Loucy (cell line): ENCODE results near the gene BEST3.

ENCODE experiments used
- H2AFZ ChIP-seq: fragments of 200-600 bp; sonication (generic); 2 replicates; pipeline ENCODE4 v1.6.0; 2016; ENCODE audit warnings: antibody characterized with exemption, mild to moderate bottlenecking, low read length, moderate library complexity
- H3F3A ChIP-seq: fragments of 200-600 bp; 2 replicates; pipeline ENCODE4 v1.6.0; 2016; ENCODE audit warnings: antibody characterized with exemption, low read depth, mild to moderate bottlenecking
- H3K27me3 ChIP-seq: fragments of 200-600 bp; sonication (generic); 2 replicates; pipeline ENCODE4 v1.6.1; 2014; ENCODE audit warnings: low read length, mild to moderate bottlenecking; ENCODE audit not compliant: insufficient read depth, poor library complexity, severe bottlenecking
- H3K36me3 ChIP-seq: fragments of 200-600 bp; sonication (generic); 2 replicates; pipeline ENCODE4 v1.6.1; 2016; ENCODE audit warnings: low read length; ENCODE audit not compliant: insufficient read depth
- H3K4me1 ChIP-seq: fragments of 200-600 bp; sonication (generic); 2 replicates; pipeline ENCODE4 v1.5.1; 2014; ENCODE audit warnings: low read length, mild to moderate bottlenecking; ENCODE audit not compliant: insufficient read depth, poor library complexity, severe bottlenecking
- H3K4me2 ChIP-seq: fragments of 200-600 bp; sonication (generic); 2 replicates; pipeline ENCODE4 v1.6.0; 2014; ENCODE audit warnings: antibody characterized with exemption, low read length, low read depth, mild to moderate bottlenecking; ENCODE audit not compliant: poor library complexity, severe bottlenecking
- H3K4me3 ChIP-seq: fragments of 200-600 bp; sonication (generic); 2 replicates; pipeline ENCODE4 v1.5.1; 2014; ENCODE audit warnings: low read length, mild to moderate bottlenecking, mixed read lengths; ENCODE audit not compliant: poor library complexity, severe bottlenecking
- H3K79me2 ChIP-seq: fragments of 200-600 bp; sonication (generic); 2 replicates; pipeline ENCODE4 v1.6.1; 2014; ENCODE audit warnings: low read length; ENCODE audit not compliant: insufficient read depth
- H3K9ac ChIP-seq: fragments of 200-600 bp; sonication (generic); 2 replicates; pipeline ENCODE4 v1.6.0; 2014; ENCODE audit warnings: mild to moderate bottlenecking, low read depth, low read length, moderate library complexity; ENCODE audit not compliant: poor library complexity, severe bottlenecking
- H3K9me2 ChIP-seq: fragments of 200-600 bp; sonication (generic); replicated peaks from 2 replicates; pipeline ENCODE4 v1.6.1; 2016; ENCODE audit warnings: low read depth, low read length, mixed read lengths
- H3K9me3 ChIP-seq: fragments of 200-600 bp; sonication (generic); 2 replicates; pipeline ENCODE4 v1.6.1; 2014; ENCODE audit warnings: mild to moderate bottlenecking, antibody characterized with exemption, low read length, low read depth; ENCODE audit not compliant: insufficient read depth
- H4K20me1 ChIP-seq: fragments of 200-600 bp; sonication (generic); 2 replicates; pipeline ENCODE4 v1.6.0; 2014; ENCODE audit warnings: antibody characterized with exemption, low read length, mild to moderate bottlenecking; ENCODE audit not compliant: insufficient read depth, poor library complexity, severe bottlenecking
- EZH2phosphoT487 ChIP-seq: fragments of 200-600 bp; IDR thresholded peaks from 2 replicates; pipeline ENCODE4 v1.6.1; 2018; ENCODE audit warnings: antibody characterized with exemption, mild to moderate bottlenecking, moderate library complexity, borderline replicate concordance
- TF ChIP-seq, protein P1 (sequence below): fragments of 200-600 bp; sonication (generic); conservative IDR thresholded peaks from 2 replicates; pipeline ENCODE4 v1.5.1; 2014; ENCODE audit warnings: mild to moderate bottlenecking, antibody characterized with exemption, low read length

The BEST3 gene

DNA sequence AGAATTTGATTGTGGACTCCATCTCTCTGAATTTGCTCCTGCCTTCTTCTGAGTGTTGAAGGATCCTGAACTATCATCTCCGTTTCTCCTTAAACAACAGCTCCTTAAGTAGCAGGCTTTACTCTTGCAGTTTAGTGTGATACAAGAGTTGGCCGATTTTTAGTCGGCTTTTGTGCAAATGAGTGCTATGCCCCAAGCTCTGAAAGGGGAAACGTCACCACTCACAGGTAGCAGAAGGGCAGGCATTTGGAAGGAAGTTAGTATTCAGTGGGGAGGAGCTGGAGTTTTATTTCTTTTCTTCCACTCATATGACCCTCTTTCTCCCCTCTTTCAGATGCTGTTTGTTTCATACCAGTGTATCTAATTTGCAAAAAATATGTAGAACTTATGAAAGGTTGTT is 51.9 kb downstream of the BEST3 start:
- no peaks in the 10 kb centered on the region for H3K9me3 ChIP-seq
- no peak overlapping the region for H3K4me2 ChIP-seq
- H4K20me1 ChIP-seq: no peaks in the 10 kb centered on the region
- no peaks in the 10 kb centered on the region for H3K36me3 ChIP-seq
- no peaks in the 10 kb centered on the region for H3F3A ChIP-seq
- no peaks in the 10 kb centered on the region for H3K4me1 ChIP-seq
- TF ChIP-seq EZH2phosphoT487: no peak
- TF ChIP-seq, protein P1, sequence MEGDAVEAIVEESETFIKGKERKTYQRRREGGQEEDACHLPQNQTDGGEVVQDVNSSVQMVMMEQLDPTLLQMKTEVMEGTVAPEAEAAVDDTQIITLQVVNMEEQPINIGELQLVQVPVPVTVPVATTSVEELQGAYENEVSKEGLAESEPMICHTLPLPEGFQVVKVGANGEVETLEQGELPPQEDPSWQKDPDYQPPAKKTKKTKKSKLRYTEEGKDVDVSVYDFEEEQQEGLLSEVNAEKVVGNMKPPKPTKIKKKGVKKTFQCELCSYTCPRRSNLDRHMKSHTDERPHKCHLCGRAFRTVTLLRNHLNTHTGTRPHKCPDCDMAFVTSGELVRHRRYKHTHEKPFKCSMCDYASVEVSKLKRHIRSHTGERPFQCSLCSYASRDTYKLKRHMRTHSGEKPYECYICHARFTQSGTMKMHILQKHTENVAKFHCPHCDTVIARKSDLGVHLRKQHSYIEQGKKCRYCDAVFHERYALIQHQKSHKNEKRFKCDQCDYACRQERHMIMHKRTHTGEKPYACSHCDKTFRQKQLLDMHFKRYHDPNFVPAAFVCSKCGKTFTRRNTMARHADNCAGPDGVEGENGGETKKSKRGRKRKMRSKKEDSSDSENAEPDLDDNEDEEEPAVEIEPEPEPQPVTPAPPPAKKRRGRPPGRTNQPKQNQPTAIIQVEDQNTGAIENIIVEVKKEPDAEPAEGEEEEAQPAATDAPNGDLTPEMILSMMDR: no peak
- no peaks in the 10 kb centered on the region for H3K9me2 ChIP-seq
- H3K27me3 ChIP-seq: no peaks in the 10 kb centered on the region
- H3K9ac ChIP-seq: no peak overlapping the region
- H3K4me3 ChIP-seq: no peak overlapping the region
- H3K79me2 ChIP-seq: no peaks in the 10 kb centered on the region
- H2AFZ ChIP-seq: no peak overlapping the region

DNA sequence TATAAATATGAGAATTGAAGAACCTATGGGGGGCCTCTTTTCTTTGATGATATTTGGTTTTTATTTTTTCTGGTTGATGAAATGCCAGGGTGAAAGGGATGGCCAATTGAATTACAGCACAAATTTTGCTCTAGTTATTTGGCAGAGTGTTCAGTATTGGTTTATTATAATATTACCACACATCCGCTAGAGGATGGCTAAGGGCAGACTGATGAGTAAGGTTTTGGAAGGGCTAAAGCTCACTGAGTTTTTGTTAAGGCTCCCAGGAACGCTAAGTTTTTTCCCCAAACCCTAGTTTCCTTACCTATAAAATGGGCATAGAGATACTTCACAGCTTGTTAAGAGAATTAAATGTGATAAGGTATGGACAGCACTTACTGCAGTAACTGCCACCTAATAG is 54.1 kb downstream of the BEST3 start:
- Histone ChIP-seq H3K9me3 (no peaks in the 10 kb centered on the region), H3K9ac (no peak overlapping the region)

DNA sequence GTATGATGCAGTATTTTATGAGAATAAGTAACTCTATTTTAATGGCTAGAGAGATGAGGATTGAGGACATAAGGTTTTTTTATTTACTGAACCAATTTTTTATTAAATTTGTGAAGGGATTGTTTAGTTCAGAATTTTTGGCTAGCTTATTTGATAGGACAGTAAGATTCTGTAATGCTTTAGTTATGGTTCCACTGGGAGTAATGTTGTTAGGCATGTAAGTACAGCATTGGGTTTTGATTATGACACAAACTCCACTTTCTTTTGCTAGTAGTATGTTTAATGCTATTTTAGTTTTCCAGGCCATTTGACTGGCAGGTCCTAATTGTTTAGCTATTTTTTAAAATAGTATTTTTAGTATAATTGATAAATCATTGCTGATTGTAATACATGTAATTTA is 54.6 kb downstream of the BEST3 start:
- Histone ChIP-seq H3K9me3 (no peaks in the 10 kb centered on the region), H3K4me2 (no peak overlapping the region), H2AFZ (no peak overlapping the region), H4K20me1 (no peaks in the 10 kb centered on the region), H3K27me3 (no peaks in the 10 kb centered on the region), H3K9ac (no peak overlapping the region), H3K9me2 (no peaks in the 10 kb centered on the region), H3F3A (no peaks in the 10 kb centered on the region), H3K36me3 (no peaks in the 10 kb centered on the region), H3K4me3 (no peak overlapping the region), H3K79me2 (no peaks in the 10 kb centered on the region), H3K4me1 (no peaks in the 10 kb centered on the region)
- no peak for TF ChIP-seq EZH2phosphoT487
- TF ChIP-seq, protein P1: no peak

More for the DNA sequence above, 54.1 kb downstream of the BEST3 start:
- no peak overlapping the region for H3K4me3 ChIP-seq
- no peaks in the 10 kb centered on the region for H3F3A ChIP-seq
- no peak overlapping the region for H3K4me2 ChIP-seq
- no peaks in the 10 kb centered on the region for H3K79me2 ChIP-seq
- H3K4me1 ChIP-seq: no peaks in the 10 kb centered on the region
- no peaks in the 10 kb centered on the region for H3K27me3 ChIP-seq
- no peak overlapping the region for H2AFZ ChIP-seq
- H3K36me3 ChIP-seq: no peaks in the 10 kb centered on the region
- no peak for TF ChIP-seq EZH2phosphoT487
- TF ChIP-seq, protein P1: no peak
- H3K9me2 ChIP-seq: no peaks in the 10 kb centered on the region
- no peaks in the 10 kb centered on the region for H4K20me1 ChIP-seq
